Endodermal cell (in vitro differentiated cells): ENCODE data around the gene BEND7. TPM values are rescaled to one million over a fixed set of nuclear protein-coding genes. Genes with fewer than 3 reads are reported as not detected.

Experiments used
- DNase-seq: peaks from one replicate; pipeline ENCODE4 v3.0.0-alpha.2; 2017
- H3K27ac ChIP-seq: 2 replicates; pipeline ENCODE4 v1.5.1; 2013; ENCODE audit warnings: mild to moderate bottlenecking, low read depth, low read length, moderate library complexity
- H3K27me3 ChIP-seq: 2 replicates; pipeline ENCODE4 v1.6.1; 2013; ENCODE audit warnings: mild to moderate bottlenecking, low read length, moderate library complexity; ENCODE audit not compliant: insufficient read depth, control insufficient read depth, poor library complexity, severe bottlenecking
- H3K36me3 ChIP-seq: 2 replicates; pipeline ENCODE4 v1.7.0; 2013; ENCODE audit warnings: mild to moderate bottlenecking, low read length, moderate library complexity; ENCODE audit not compliant: control insufficient read depth, insufficient read depth
- H3K4me1 ChIP-seq: one replicate; pipeline ENCODE4 v1.7.0; 2013; ENCODE audit warnings: low read length; ENCODE audit not compliant: control insufficient read depth, insufficient read depth
- H3K4me3 ChIP-seq: 2 replicates; pipeline ENCODE4 v1.5.1; 2013; ENCODE audit warnings: mild to moderate bottlenecking, low read length, moderate library complexity
- H3K9ac ChIP-seq: 2 replicates; pipeline ENCODE4 v1.6.1; 2013; ENCODE audit warnings: mild to moderate bottlenecking, low read length, moderate library complexity; ENCODE audit not compliant: poor library complexity, severe bottlenecking; ENCODE audit errors: extremely low read depth
- H3K9me3 ChIP-seq: 2 replicates; pipeline ENCODE4 v1.6.1; 2013; ENCODE audit warnings: mild to moderate bottlenecking, low read length, moderate library complexity; ENCODE audit not compliant: control insufficient read depth
- H3K27ac Mint-ChIP-seq: 2 replicates; pipeline ENCODE4 v1.8.0; 2020; ENCODE audit warnings: mixed read lengths
- H3K27me3 Mint-ChIP-seq: 2 replicates; pipeline ENCODE4 v1.8.0; 2021; ENCODE audit warnings: mild to moderate bottlenecking, mixed read lengths; ENCODE audit not compliant: insufficient read depth
- H3K36me3 Mint-ChIP-seq: 2 replicates; pipeline ENCODE4 v1.8.0; 2020; ENCODE audit warnings: low read depth, mixed read lengths
- H3K4me1 Mint-ChIP-seq: 2 replicates; pipeline ENCODE4 v1.8.0; 2020; ENCODE audit warnings: mixed read lengths
- H3K4me3 Mint-ChIP-seq: 2 replicates; pipeline ENCODE4 v1.8.0; 2020; ENCODE audit warnings: mild to moderate bottlenecking, moderate library complexity, mixed read lengths
- H3K9me3 Mint-ChIP-seq: 2 replicates; pipeline ENCODE4 v1.8.0; 2020; ENCODE audit warnings: mild to moderate bottlenecking, mixed read lengths
- WGBS, 2 experiments: methylation state at CpG; one replicate each; pipeline versions ENCODE4 v1.1.5 to v1.1.7; 2013; ENCODE audit warnings: missing lambda C conversion rate in 2 of 2, mixed read lengths in 1 of 2; ENCODE audit not compliant: insufficient coverage in 1 of 2, insufficient read length in 1 of 2; 5-methylcytosine and 5-hydroxymethylcytosine counted together
- total RNA-seq, 2 donors: library from RNA; stranded (reverse); fragmentation: NEBNext Ultra II Directional in 1 of 2; extraction: Animal tissue kit (Norgen Biotek cat#: 25700) in 1 of 2; gene quantifications; 2 replicates in 1 of 2; 3 replicates in 1 of 2; pipeline ENCODE4 v1.2.1, GENCODE V29; 2021
- TF ChIP-seq, protein P1 (sequence below): fragments of 200-600 bp; sonication (generic); conservative IDR thresholded peaks from 2 replicates; pipeline ENCODE4 v1.5.0; 2021; ENCODE audit warnings: antibody characterized with exemption, mild to moderate bottlenecking

BEND7 gene
- total RNA-seq, 2 donors from 2014 or later: 5.3 to 5.7 TPM

DNA sequence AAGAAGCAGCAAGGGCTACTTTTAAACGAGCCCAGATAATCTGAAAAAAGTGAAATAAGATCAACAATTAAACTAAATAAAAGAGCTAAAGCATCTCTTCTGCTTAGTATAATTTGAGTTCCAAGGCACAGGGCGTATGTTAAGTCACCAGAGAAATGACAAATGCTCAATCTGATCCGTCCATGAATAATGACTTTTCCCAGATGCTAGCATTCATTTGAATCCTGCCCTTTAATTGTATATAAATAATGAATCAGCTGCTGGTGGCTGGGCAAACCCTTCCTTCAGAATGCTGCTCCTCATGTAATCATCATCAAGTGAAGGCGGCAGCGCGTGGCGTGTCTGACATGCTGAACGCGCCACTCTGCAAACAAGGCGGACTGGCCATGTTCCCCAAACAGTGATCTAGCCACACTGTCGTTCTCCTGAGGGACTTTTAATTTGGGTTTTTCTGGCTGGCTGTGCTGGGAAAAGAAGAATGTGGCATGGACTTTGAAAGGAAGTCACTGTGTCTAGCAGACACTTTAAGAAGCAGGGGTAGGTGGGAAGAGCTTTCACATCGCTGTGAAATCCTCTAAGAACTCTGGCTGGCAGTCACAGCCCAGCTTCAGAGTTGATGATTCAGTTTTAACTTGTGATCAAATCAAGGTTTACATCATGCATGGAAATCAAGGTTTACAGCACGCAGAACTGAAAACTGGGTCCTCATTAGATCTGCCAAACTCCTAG lies 70.7 kb downstream of the BEND7 start:
- Histone ChIP-seq H3K9ac (no peak overlapping the region), H3K27ac (no peak overlapping the region), H3K36me3 (no peaks in the 10 kb centered on the region), H3K9me3 (no peaks in the 10 kb centered on the region), H3K27me3 (no peaks in the 10 kb centered on the region), H3K4me3 (no peak overlapping the region), H3K4me1 (no peaks in the 10 kb centered on the region)
- H3K4me3 Mint-ChIP-seq: no peak overlapping the region
- H3K27me3 Mint-ChIP-seq: no peaks in the 10 kb centered on the region
- TF ChIP-seq, protein P1, sequence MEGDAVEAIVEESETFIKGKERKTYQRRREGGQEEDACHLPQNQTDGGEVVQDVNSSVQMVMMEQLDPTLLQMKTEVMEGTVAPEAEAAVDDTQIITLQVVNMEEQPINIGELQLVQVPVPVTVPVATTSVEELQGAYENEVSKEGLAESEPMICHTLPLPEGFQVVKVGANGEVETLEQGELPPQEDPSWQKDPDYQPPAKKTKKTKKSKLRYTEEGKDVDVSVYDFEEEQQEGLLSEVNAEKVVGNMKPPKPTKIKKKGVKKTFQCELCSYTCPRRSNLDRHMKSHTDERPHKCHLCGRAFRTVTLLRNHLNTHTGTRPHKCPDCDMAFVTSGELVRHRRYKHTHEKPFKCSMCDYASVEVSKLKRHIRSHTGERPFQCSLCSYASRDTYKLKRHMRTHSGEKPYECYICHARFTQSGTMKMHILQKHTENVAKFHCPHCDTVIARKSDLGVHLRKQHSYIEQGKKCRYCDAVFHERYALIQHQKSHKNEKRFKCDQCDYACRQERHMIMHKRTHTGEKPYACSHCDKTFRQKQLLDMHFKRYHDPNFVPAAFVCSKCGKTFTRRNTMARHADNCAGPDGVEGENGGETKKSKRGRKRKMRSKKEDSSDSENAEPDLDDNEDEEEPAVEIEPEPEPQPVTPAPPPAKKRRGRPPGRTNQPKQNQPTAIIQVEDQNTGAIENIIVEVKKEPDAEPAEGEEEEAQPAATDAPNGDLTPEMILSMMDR: no peak
- DNase-seq: no peak
- H3K36me3 Mint-ChIP-seq: peaks cover 10% of the 10 kb centered on the region
- WGBS, 2 experiments: 90 to 94% methylated on average over 9 to 13 of the region's 13 CpGs
- no peak overlapping the region for H3K27ac Mint-ChIP-seq
- H3K9me3 Mint-ChIP-seq: peaks cover 7% of the 10 kb centered on the region
- H3K4me1 Mint-ChIP-seq: no peaks in the 10 kb centered on the region

DNA sequence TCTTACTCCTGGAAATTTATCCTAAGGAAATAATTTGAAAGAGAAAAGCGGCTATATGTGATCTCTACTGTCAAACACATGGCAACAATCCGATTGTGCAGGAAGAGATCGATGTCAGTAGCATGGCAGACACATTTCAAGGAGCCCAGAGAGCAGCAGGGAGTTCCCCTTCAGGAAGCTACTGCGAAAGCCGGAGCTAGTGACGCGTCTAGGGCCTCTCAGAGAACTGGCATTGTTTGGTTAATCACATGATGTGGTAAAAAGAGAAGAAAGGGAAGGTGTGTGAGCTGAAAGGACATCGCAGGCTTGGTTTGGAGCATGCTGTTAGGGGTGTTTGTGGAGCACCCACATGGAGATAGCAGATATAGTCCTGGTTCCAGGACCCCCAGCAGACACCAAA lies 74.9 kb downstream of the BEND7 start:
- no peak overlapping the region for H3K27ac Mint-ChIP-seq
- DNase-seq: no peak
- H3K4me3 Mint-ChIP-seq: no peak overlapping the region
- H3K4me3 ChIP-seq: no peak overlapping the region
- no peaks in the 10 kb centered on the region for H3K36me3 ChIP-seq
- H3K9me3 Mint-ChIP-seq: no peaks in the 10 kb centered on the region
- WGBS, 2 experiments: 75 to 88% methylated on average over 8 of the region's 8 CpGs
- H3K27ac ChIP-seq: no peak overlapping the region
- H3K9ac ChIP-seq: no peak overlapping the region
- H3K27me3 ChIP-seq: no peaks in the 10 kb centered on the region
- no peaks in the 10 kb centered on the region for H3K27me3 Mint-ChIP-seq
- TF ChIP-seq, protein P1: no peak
- no peaks in the 10 kb centered on the region for H3K9me3 ChIP-seq
- H3K4me1 Mint-ChIP-seq: peaks cover 2% of the 10 kb centered on the region
- H3K4me1 ChIP-seq: peaks cover 7% of the 10 kb centered on the region
- H3K36me3 Mint-ChIP-seq: no peaks in the 10 kb centered on the region

DNA sequence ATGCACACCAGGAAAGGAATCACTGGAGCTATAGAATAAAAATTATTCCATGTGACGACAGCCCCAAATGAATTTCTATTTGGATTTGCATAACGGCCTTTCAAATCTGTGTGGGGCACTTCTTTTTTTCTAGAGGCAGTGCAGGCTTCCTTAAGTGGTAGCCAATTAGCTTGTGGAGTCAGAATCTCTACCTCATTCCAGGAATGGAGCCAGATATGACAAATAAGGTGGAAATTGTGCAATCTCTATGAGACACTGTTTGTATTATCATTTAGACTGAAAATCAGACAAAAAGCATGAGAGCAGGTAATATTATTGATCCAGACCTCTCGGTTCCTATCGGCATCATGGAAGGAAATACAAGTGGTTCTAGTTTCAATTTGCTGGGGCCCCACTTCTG lies 78.7 kb downstream of the BEND7 start:
- Mint-ChIP-seq H3K9me3 (no peaks in the 10 kb centered on the region), H3K27me3 (no peaks in the 10 kb centered on the region), H3K36me3 (peaks cover 6% of the 10 kb centered on the region), H3K27ac (no peak overlapping the region), H3K4me3 (no peak overlapping the region), H3K4me1 (peaks cover 2% of the 10 kb centered on the region)
- no peak for DNase-seq
- no peaks in the 10 kb centered on the region for H3K27me3 ChIP-seq
- TF ChIP-seq, protein P1: no peak
- no peak overlapping the region for H3K4me3 ChIP-seq
- H3K9me3 ChIP-seq: no peaks in the 10 kb centered on the region
- WGBS, 2 experiments: 89 to 91% methylated on average over 4 of the region's 4 CpGs
- H3K9ac ChIP-seq: no peak overlapping the region
- no peak overlapping the region for H3K27ac ChIP-seq
- H3K36me3 ChIP-seq: no peaks in the 10 kb centered on the region
- H3K4me1 ChIP-seq: peaks cover 7% of the 10 kb centered on the region
